Measurements from ENCODE around the gene TRABD2B. TPM values are rescaled to one million over a fixed set of nuclear protein-coding genes. Genes with fewer than 3 reads are reported as not detected.

TRABD2B gene
- total RNA-seq, 1 experiment from 2014 or later, result not detected

GRCh38 chr1:47805018-47805417, 192.2 kb downstream of the TRABD2B start:
- H3K9me3 ChIP-seq (ENCODE audit: low read depth, low read length, poor library complexity, severe bottlenecking), result no peaks in the 10 kb centered on the region
- no TSS peak for BruUV-seq (replicated peaks)
- intact Hi-C loops (cut with micrococcal nuclease; ENCODE audit: unreplicated experiment), result no loop called here
- CTCF ChIA-PET, result no interaction called here
- H3K36me3 ChIP-seq (ENCODE audit: insufficient read depth, low read length, poor library complexity, severe bottlenecking), result no peaks in the 10 kb centered on the region
- TF ChIP-seq EZH2 (IDR thresholded peaks at IDR 0.05; ENCODE audit: borderline replicate concordance, low read depth, low read length, poor library complexity, severe bottlenecking) (no peak), CTCF (conservative IDR thresholded peaks at IDR 0.05; ENCODE audit: low read depth, low read length) (no peak)
- no peak overlapping the region for H3K27ac ChIP-seq (ENCODE audit: low read depth, low read length, poor library complexity, severe bottlenecking)
- POLR2A ChIA-PET (ENCODE audit: low non-redundant PET), result no interaction called here
- H3K4me3 ChIP-seq (ENCODE audit: low read depth, low read length, poor library complexity, severe bottlenecking), result no peak overlapping the region
- H3K4me1 ChIP-seq (ENCODE audit: insufficient read depth, low read length, poor library complexity, severe bottlenecking), result no peaks in the 10 kb centered on the region
- DNase-seq (ENCODE audit: low spot score), result no peak
- no peaks in the 10 kb centered on the region for H3K27me3 ChIP-seq (replicated peaks; ENCODE audit: insufficient read depth, low read depth, low read length, poor library complexity)

GRCh38 chr1:47803815-47804501, 193.2 kb downstream of the TRABD2B start:
- no peaks in the 10 kb centered on the region for H3K4me1 ChIP-seq (ENCODE audit: insufficient read depth, low read length, poor library complexity, severe bottlenecking)
- no peak for DNase-seq (ENCODE audit: low spot score)
- no peaks in the 10 kb centered on the region for H3K9me3 ChIP-seq (ENCODE audit: low read depth, low read length, poor library complexity, severe bottlenecking)
- BruUV-seq (replicated peaks), result no TSS peak
- H3K4me3 ChIP-seq (ENCODE audit: low read depth, low read length, poor library complexity, severe bottlenecking), result no peak overlapping the region
- CTCF ChIA-PET, result no interaction called here
- H3K36me3 ChIP-seq (ENCODE audit: insufficient read depth, low read length, poor library complexity, severe bottlenecking), result no peaks in the 10 kb centered on the region
- POLR2A ChIA-PET (ENCODE audit: low non-redundant PET), result no interaction called here
- intact Hi-C loops (cut with micrococcal nuclease; ENCODE audit: unreplicated experiment), result no loop called here
- no peak overlapping the region for H3K27ac ChIP-seq (ENCODE audit: low read depth, low read length, poor library complexity, severe bottlenecking)
- TF ChIP-seq EZH2 (IDR thresholded peaks at IDR 0.05; ENCODE audit: borderline replicate concordance, low read depth, low read length, poor library complexity, severe bottlenecking) (no peak), CTCF (conservative IDR thresholded peaks at IDR 0.05; ENCODE audit: low read depth, low read length) (no peak)
- H3K27me3 ChIP-seq (replicated peaks; ENCODE audit: insufficient read depth, low read depth, low read length, poor library complexity), result no peaks in the 10 kb centered on the region

- DNase-seq (ENCODE audit: low spot score), result no peak
- no peak overlapping the region for H3K4me3 ChIP-seq (ENCODE audit: low read depth, low read length, poor library complexity, severe bottlenecking)
- H3K4me1 ChIP-seq (ENCODE audit: insufficient read depth, low read length, poor library complexity, severe bottlenecking), result no peaks in the 10 kb centered on the region
- no peak overlapping the region for H3K27ac ChIP-seq (ENCODE audit: low read depth, low read length, poor library complexity, severe bottlenecking)
- ChIA-PET POLR2A (ENCODE audit: low non-redundant PET) (no interaction called here), CTCF (no interaction called here)
- H3K9me3 ChIP-seq (ENCODE audit: low read depth, low read length, poor library complexity, severe bottlenecking), result no peaks in the 10 kb centered on the region
- BruUV-seq (replicated peaks), result no TSS peak
- no peak for TF ChIP-seq EZH2 (IDR thresholded peaks at IDR 0.05; ENCODE audit: borderline replicate concordance, low read depth, low read length, poor library complexity, severe bottlenecking)
- TF ChIP-seq CTCF (conservative IDR thresholded peaks at IDR 0.05; ENCODE audit: low read depth, low read length), result no peak
- H3K36me3 ChIP-seq (ENCODE audit: insufficient read depth, low read length, poor library complexity, severe bottlenecking), result no peaks in the 10 kb centered on the region
- H3K27me3 ChIP-seq (replicated peaks; ENCODE audit: insufficient read depth, low read depth, low read length, poor library complexity), result no peaks in the 10 kb centered on the region
- intact Hi-C loops (cut with micrococcal nuclease; ENCODE audit: unreplicated experiment), result no loop called here
Observed at GRCh38 chr1:47797575-47797974, 199.6 kb downstream of the TRABD2B start.

Measured in A673 (cell line).